ENCODE results near the gene SERPINA6.

DNA sequence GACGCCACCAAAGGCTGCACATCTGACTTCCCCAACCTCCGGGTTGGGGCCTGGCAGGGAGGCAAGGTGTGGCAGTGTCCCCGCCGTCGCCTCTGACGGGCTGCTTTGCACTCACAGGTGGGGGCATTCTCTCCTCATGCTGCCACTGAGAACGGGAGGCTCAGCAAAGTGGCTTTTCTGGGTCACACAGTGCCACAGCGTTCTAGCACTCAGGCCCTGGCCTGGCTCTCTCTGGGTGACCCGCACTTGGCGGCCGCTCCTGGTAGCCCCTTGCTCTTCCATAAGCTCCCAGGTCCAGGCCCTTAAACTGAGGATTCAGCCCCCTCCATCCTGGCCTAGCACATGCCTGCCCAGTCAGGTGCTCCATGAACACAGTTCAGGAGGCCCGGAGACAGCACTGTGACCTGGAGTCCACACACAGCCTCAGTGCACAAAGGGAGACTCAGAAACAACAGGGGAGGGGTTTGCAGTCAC lies 40.1 kb upstream of the SERPINA6 start:
- TF ChIP-seq CTCF (conservative IDR thresholded peaks at IDR 0.05 in 1 of 2, IDR thresholded peaks at IDR 0.05 in 1 of 2; ENCODE audit: low read depth in 1 of 2, low read length in 2 of 2) (no peak), EZH2 (IDR thresholded peaks at IDR 0.05; ENCODE audit: low read length, missing control alignments) (no peak)
